ENCODE measurements around the gene HINFP. TPM values are rescaled to one million over a fixed set of nuclear protein-coding genes. Genes with fewer than 3 reads are reported as not detected.

The HINFP gene
- total RNA-seq, 1 donor from 2014 or later: 22.1 TPM

- no peaks in the 10 kb centered on the region for H3K9me3 ChIP-seq
- DNase-seq (ENCODE audit: extremely low spot score in 2 of 2): no peak
- peaks cover 11% of the 10 kb centered on the region for H3K4me1 ChIP-seq
- H3K27me3 ChIP-seq: no peaks in the 10 kb centered on the region
- no peak for TF ChIP-seq POLR2A (IDR thresholded peaks at IDR 0.05)
- TF ChIP-seq POLR2AphosphoS5 (IDR thresholded peaks at IDR 0.05; ENCODE audit: insufficient read depth in 1 of 2, low read depth in 1 of 2): no peak
- peaks cover 0 to 10% of the 10 kb centered on the region in 2 donors for H3K36me3 ChIP-seq
- H3K4me3 ChIP-seq: peak overlapping the region; percentile 83 to 85
- H3K27ac ChIP-seq: peak overlapping the region; percentile 94
- intact Hi-C loops (cut with DNase I): no loop called here
These were observed 47.9 kb downstream of the HINFP start for GRCh38 chr11:119169282-119169719.

DNA sequence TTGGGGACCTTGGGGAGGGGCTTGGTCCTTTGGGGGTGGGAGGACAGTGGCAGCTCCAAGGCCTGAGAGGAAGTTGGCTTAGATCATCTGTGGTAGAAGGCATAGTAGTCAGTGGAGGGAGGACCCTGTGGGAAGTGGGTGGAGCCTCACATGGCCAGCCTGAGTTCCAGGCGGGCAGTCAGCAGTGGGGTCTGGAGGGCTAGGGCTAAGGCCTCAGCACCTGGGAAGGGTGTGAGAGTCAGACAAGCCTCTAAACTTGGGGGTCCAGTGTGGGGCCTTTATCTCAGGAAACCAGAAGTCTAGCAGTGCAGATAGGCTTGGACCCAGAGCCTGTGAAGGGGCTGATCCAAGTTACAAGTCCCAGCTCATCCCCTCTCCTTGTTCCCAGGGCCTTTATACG, 51.1 kb downstream of the HINFP start:
- H3K4me1 ChIP-seq: peaks cover 11% of the 10 kb centered on the region
- H3K9me3 ChIP-seq: no peaks in the 10 kb centered on the region
- H3K4me3 ChIP-seq: no peak overlapping the region
- TF ChIP-seq POLR2A (IDR thresholded peaks at IDR 0.05) (no peak), POLR2AphosphoS5 (IDR thresholded peaks at IDR 0.05; ENCODE audit: insufficient read depth in 1 of 2, low read depth in 1 of 2) (no peak)
- TF ChIP-seq, protein P1, sequence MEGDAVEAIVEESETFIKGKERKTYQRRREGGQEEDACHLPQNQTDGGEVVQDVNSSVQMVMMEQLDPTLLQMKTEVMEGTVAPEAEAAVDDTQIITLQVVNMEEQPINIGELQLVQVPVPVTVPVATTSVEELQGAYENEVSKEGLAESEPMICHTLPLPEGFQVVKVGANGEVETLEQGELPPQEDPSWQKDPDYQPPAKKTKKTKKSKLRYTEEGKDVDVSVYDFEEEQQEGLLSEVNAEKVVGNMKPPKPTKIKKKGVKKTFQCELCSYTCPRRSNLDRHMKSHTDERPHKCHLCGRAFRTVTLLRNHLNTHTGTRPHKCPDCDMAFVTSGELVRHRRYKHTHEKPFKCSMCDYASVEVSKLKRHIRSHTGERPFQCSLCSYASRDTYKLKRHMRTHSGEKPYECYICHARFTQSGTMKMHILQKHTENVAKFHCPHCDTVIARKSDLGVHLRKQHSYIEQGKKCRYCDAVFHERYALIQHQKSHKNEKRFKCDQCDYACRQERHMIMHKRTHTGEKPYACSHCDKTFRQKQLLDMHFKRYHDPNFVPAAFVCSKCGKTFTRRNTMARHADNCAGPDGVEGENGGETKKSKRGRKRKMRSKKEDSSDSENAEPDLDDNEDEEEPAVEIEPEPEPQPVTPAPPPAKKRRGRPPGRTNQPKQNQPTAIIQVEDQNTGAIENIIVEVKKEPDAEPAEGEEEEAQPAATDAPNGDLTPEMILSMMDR (IDR thresholded peaks at IDR 0.05): no peak
- DNase-seq (ENCODE audit: extremely low spot score in 2 of 2): no peak
- peaks cover 0 to 24% of the 10 kb centered on the region in 2 donors for H3K36me3 ChIP-seq
- H3K27ac ChIP-seq: no peak overlapping the region
- H3K27me3 ChIP-seq: no peaks in the 10 kb centered on the region
- intact Hi-C loops (cut with DNase I): no loop called here

- Histone ChIP-seq H3K27ac (no peak overlapping the region), H3K27me3 (no peaks in the 10 kb centered on the region), H3K4me1 (peaks cover 11% of the 10 kb centered on the region), H3K4me3 (no peak overlapping the region), H3K36me3 (peaks cover 0 to 28% of the 10 kb centered on the region in 2 donors), H3K9me3 (no peaks in the 10 kb centered on the region)
- no peak for DNase-seq (ENCODE audit: extremely low spot score in 2 of 2)
- intact Hi-C loops (cut with DNase I): no loop called here
- TF ChIP-seq POLR2A (IDR thresholded peaks at IDR 0.05) (no peak), POLR2AphosphoS5 (IDR thresholded peaks at IDR 0.05; ENCODE audit: insufficient read depth in 1 of 2, low read depth in 1 of 2) (no peak)
- TF ChIP-seq, protein P1 (IDR thresholded peaks at IDR 0.05): no peak
These were observed 52.1 kb downstream of the HINFP start for GRCh38 chr11:119173453-119173852.

DNA sequence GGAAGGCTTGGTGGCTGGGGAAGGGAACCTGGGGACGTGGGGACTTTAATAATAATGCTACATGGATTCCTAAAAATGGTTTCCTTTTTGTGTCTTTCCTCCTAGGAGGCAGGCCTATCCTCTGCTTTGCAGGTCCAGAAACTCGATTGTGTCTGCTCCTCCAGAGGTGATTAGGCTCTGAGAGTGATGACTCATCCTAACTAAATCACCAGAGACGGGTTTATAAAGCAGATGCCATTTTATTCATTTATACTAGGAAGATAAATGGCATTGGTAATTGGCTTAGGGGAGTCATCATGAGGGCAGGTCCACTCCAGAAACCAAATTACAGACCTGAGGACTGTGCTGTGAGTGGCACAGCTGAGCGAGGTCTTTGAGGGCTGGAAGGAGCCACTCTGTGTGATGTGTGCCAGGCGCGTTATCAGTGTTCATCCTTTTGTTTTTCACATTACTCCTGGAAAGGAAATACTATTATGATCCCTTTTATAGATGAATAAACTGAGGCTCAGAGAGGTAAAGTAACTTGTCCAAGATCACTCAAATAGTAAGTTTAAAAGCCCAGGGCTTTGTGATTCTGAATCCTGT, 54.2 kb downstream of the HINFP start:
- DNase-seq (ENCODE audit: extremely low spot score in 2 of 2): no peak
- Histone ChIP-seq H3K36me3 (peaks cover 0 to 28% of the 10 kb centered on the region in 2 donors), H3K4me1 (no peaks in the 10 kb centered on the region), H3K27me3 (no peaks in the 10 kb centered on the region), H3K4me3 (no peak overlapping the region), H3K9me3 (no peaks in the 10 kb centered on the region), H3K27ac (no peak overlapping the region)
- intact Hi-C loops (cut with DNase I): no loop called here
- TF ChIP-seq POLR2AphosphoS5 (IDR thresholded peaks at IDR 0.05; ENCODE audit: insufficient read depth in 1 of 2, low read depth in 1 of 2): no peak
- TF ChIP-seq, protein P1 (IDR thresholded peaks at IDR 0.05): no peak
- no peak for TF ChIP-seq POLR2A (IDR thresholded peaks at IDR 0.05)

GRCh38 chr11:119178166-119178680, 56.8 kb downstream of the HINFP start:
- no peaks in the 10 kb centered on the region for H3K9me3 ChIP-seq
- intact Hi-C loops (cut with DNase I): no loop called here
- H3K27ac ChIP-seq: no peak overlapping the region
- TF ChIP-seq, protein P1 (IDR thresholded peaks at IDR 0.05): no peak
- no peak for TF ChIP-seq POLR2AphosphoS5 (IDR thresholded peaks at IDR 0.05; ENCODE audit: insufficient read depth in 1 of 2, low read depth in 1 of 2)
- TF ChIP-seq POLR2A (IDR thresholded peaks at IDR 0.05): no peak
- no peaks in the 10 kb centered on the region for H3K27me3 ChIP-seq
- no peaks in the 10 kb centered on the region for H3K4me1 ChIP-seq
- DNase-seq (ENCODE audit: extremely low spot score in 2 of 2): no peak
- H3K4me3 ChIP-seq: no peak overlapping the region
- H3K36me3 ChIP-seq: peaks cover 0 to 42% of the 10 kb centered on the region in 2 donors
